Medulla oblongata (tissue), 1 donor: ENCODE data around the gene TPK1.

Source experiments
- DNase-seq: peaks from one replicate; pipeline ENCODE4 v3.0.0-alpha.2; 2015; ENCODE audit errors: extremely low spot score

Gene TPK1

DNA sequence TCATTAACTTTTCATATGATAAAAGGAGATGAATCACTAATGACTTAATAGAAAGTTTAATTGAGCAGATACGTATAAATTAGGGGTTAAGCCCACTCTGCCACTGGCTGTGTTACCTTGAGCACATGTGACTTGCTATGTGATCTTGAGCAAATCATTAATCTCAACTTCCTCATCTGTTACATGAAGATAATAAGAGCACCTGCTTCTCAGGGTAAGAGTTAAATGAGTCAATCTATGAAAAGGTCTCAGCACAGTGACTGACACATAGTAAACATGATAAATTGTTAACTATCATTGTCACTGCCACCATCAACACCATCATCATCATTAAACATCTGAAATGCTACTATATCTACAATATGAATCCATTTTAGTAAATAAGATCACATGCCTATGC, 110.8 kb downstream of the TPK1 start:
- DNase-seq, result no peak

GRCh38 chr7:144723301-144723700, 112.6 kb downstream of the TPK1 start:
- no peak for DNase-seq

- DNase-seq, result no peak
Measured at GRCh38 chr7:144720710-144721109, 115.1 kb downstream of the TPK1 start.

DNA sequence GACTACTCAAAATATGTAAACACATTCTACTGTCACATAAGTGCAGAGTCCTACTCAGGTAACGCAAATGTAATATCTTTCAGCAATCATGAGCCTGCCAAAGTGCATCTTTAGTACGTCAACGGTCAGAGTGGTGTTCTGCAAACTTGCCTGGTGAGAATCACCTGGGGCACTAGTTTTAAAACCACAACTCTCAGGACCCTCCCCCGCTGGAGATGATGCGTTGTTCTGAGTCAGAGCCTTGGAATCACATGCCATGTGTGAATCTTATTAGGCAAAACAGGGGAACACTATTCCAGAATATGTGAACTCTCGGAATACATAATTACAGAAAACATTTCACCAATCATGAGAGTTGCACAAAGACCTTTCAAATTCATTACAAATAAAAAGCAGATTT, 115.7 kb downstream of the TPK1 start:
- no peak for DNase-seq

GRCh38 chr7:144717720-144718119, 118.1 kb downstream of the TPK1 start:
- no peak for DNase-seq

- DNase-seq, result no peak
Measured at GRCh38 chr7:144713850-144714249, 122.0 kb downstream of the TPK1 start.

DNA sequence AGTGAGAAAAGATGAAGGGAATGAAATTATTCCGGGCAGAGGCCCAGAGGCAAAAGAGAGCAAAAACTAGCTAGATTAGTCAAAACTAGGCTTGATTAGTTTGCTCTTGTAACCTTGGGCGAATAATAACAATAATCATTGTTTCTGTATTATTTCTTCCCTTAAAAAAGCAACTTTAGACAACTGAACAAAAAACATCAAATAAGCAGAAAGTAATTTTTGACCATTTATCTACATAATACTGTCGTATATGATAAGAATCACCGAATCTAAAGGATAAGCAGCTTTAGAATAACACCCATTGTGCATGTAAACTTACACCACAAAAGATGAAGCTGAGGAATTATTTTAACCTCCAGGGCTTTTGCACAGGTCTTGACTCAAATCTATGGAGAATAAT, 125.1 kb downstream of the TPK1 start:
- no peak for DNase-seq

DNA sequence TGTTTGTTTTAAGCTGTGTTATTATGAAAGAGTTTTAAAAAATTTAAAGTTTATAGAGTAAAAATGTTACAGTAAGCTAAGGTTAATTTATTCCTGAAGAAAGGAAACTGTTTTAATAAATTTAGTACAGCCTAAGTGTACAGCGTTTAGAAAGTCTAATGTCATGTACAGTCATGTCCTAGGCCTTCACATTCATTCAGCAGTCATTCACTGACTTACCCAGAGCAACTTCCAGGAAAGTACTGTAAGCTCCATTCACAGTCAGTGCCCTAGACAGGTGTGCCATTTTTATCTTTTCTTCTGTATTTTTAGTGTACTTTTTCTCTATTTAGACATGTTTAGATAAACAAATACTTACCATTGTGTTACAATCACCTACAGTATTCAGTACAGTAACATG, 126.8 kb downstream of the TPK1 start:
- no peak for DNase-seq

DNA sequence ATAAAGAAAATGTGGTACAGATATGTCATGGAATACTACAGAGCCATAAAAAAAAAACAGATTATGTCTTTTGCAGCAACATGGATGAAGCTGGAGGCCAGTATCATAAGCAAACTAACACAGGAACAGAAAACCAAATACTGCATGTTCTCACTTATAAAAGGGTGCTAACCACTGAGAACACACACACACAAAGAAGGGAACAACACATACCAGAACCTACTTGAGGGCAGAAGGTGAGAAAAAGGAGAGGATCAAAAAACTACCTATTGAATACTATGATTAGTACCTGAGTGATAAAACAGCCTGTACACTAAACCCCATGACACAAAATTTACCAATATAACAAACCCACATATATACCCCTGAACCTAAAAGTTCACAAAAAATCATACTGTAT, 144.6 kb downstream of the TPK1 start:
- no peak for DNase-seq

- no peak for DNase-seq
Measured at GRCh38 chr7:144682581-144683280, 153.1 kb downstream of the TPK1 start.

- no peak for DNase-seq
Measured at GRCh38 chr7:144676492-144676891, 159.4 kb downstream of the TPK1 start.

DNA sequence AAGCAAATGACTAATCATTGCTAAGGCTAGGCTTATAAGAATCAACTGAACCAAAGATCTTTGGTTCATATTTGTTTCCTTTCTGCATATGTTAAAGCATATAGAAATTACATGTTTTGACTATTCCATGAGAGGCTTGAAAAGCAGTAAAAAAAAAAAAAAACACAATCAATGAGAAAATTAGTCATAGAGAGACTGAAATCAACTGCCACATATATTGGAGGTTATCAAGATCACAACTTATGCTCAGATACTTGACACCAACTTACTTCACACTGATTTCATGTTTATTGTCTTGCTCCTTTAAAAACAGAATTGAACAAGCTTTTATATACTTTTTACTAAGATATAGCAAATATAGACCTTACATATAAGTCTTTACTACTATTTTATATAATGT, 161.3 kb downstream of the TPK1 start:
- DNase-seq, result no peak

- DNase-seq, result no peak
Measured at GRCh38 chr7:144672869-144673268, 163.0 kb downstream of the TPK1 start.

GRCh38 chr7:144671429-144671828, 164.4 kb downstream of the TPK1 start:
- no peak for DNase-seq

GRCh38 chr7:144670218-144670617, 165.6 kb downstream of the TPK1 start:
- DNase-seq, result peak; percentile 2

DNA sequence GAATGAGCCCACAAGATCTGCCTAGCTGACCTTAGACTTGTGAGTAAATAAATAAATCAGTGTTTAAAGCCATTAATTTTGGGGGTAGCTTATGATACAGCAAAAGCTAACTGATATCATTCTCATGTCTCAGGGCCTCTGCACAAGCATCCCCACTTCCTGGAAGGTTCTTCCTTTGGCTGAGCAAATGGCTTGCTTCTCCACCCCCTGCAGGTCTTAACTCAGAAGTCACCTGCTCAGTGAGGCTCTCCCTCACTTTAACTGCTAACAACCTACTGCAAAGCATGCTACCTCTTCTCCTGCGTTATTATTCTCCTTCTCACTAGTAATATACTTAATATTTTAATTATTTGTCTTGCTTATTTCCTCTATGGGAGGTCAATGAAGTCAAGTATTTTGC, 167.3 kb downstream of the TPK1 start:
- DNase-seq, result no peak

DNA sequence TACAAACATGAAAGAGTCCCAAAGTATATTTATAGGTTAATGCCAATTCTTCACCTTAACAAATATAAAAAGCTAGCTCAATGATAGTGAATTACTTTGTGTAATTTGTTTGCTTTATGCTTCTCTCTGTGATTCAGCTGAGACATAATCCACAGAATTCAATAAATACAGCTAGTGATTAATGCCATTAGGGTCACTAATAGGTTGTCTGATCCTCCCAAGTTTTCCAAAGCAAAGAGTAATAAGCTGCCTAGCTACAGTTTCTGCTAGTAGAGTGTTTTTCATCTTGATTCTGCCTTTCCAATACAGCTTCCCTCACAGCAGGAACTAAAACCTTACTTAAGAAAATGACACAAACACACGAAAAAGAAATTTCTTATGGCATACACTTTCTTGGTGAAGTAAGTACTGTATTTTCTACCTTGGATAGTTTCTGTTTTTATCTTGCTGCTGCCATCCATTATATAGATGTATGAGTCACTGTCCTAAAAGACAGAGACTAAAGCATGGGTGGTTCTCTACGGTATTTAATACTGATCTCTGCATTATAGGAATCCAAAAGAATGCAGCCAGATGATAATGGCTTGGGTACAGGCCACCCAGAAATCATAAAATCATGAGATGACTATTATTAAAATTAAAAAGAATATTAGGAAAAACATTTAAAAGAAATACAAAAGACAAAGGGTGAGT, 170.0 kb downstream of the TPK1 start:
- DNase-seq, result no peak

DNA sequence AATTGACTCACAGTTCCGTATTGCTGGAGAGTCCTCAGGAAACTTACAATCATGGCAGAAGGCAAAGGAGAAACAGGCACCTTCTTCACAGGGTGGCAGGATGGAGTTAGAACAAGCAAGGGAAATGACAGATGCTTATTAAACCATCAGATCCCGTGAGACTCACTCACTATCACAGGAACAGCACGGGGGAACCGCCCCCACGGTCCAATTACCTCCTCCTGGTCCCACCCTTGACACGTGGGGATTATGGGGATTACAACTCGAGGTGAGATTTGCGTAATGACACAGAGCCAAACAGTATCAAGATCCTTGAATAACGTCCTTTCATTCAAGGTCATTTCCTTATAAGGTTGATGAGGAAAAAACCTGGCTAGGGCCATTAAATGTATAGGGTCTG, 176.6 kb downstream of the TPK1 start:
- DNase-seq, result no peak

- DNase-seq, result no peak
Measured at GRCh38 chr7:144656965-144657517, 178.8 kb downstream of the TPK1 start.

DNA sequence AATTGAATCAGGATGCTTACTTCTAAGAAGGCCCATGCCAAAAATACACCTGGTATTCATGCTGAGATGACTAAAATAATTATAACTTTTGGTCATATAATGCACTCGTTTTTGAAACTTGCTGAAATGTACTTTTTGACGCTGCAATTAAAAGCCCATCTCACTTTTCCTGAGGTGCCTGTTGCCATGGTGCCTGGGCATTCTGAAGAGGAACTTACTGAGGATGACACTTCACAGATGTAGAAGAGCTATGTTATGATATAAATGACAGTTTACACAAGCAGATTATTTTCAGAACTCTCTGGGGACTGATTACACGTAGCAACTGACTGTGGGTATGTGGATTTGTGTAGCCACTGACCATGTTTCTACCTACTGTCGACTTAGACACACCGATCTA, 182.4 kb downstream of the TPK1 start:
- no peak for DNase-seq

- DNase-seq, result no peak
Measured at GRCh38 chr7:144650439-144650838, 185.4 kb downstream of the TPK1 start.

GRCh38 chr7:144649120-144649519, 186.7 kb downstream of the TPK1 start:
- no peak for DNase-seq

- no peak for DNase-seq
Measured at GRCh38 chr7:144641389-144642044, 194.3 kb downstream of the TPK1 start.
